HG03460 (cell line): Measurements from ENCODE around the gene ACTN3.
A peak's percentile ranks its signal among the peaks of the same experiment; 100 is the strongest.
"Not testable (repeated sequence)": the region's sequence is repeated elsewhere in the genome, so short reads cannot be mapped to it uniquely, and the experiment has no call there.

Experiments used
- ATAC-seq: cut with Tn5 transposase; IDR thresholded peaks from one replicate; pipeline ENCODE4 v1.9.1; 2021; ENCODE audit not compliant: unreplicated experiment

The ACTN3 gene

GRCh38 chr11:66544952-66545351, 1.8 kb upstream of the ACTN3 start:
- ATAC-seq = not testable (repeated sequence)

GRCh38 chr11:66545701-66546367, 869 bp upstream of the ACTN3 start, which contains the start of gene ZDHHC24:
Gene ZDHHC24 (minus strand): TSS chr11:66546048. CDS start chr11:66546003, 45 bp downstream.
- ATAC-seq = peak; percentile 85

- ATAC-seq = no peak
These were observed 411 bp downstream of the ACTN3 start for GRCh38 chr11:66546966-66547661.

GRCh38 chr11:66547662-66548009, 933 bp downstream of the ACTN3 start:
- no peak for ATAC-seq

GRCh38 chr11:66548041-66548440, 1.3 kb downstream of the ACTN3 start:
- no peak for ATAC-seq

- ATAC-seq = no peak
These were observed 2.3 kb downstream of the ACTN3 start for GRCh38 chr11:66548774-66549630.

- ATAC-seq = no peak
These were observed 3.0 kb downstream of the ACTN3 start for GRCh38 chr11:66549696-66550095.

- no peak for ATAC-seq
These were observed 4.2 kb downstream of the ACTN3 start for GRCh38 chr11:66550887-66551286.

- ATAC-seq = no peak
These were observed 7.9 kb downstream of the ACTN3 start for GRCh38 chr11:66554602-66555001.

- no peak for ATAC-seq
These were observed 8.7 kb downstream of the ACTN3 start for GRCh38 chr11:66555416-66555815.

- no peak for ATAC-seq
These were observed 9.4 kb downstream of the ACTN3 start for GRCh38 chr11:66556086-66556485.

- ATAC-seq = no peak
These were observed 11.1 kb downstream of the ACTN3 start for GRCh38 chr11:66557733-66558326.

GRCh38 chr11:66559142-66559865, 12.6 kb downstream of the ACTN3 start:
- no peak for ATAC-seq

GRCh38 chr11:66559866-66560676, 13.4 kb downstream of the ACTN3 start:
- no peak for ATAC-seq

GRCh38 chr11:66561178-66561974, 14.7 kb downstream of the ACTN3 start:
- ATAC-seq = no peak

GRCh38 chr11:66561975-66562248, 15.2 kb downstream of the ACTN3 start:
- ATAC-seq = no peak

- no peak for ATAC-seq
These were observed 15.6 kb downstream of the ACTN3 start for GRCh38 chr11:66562275-66562674.

- ATAC-seq = no peak
These were observed 16.3 kb downstream of the ACTN3 start for GRCh38 chr11:66562907-66563583.

- ATAC-seq = no peak
These were observed 17.1 kb downstream of the ACTN3 start for GRCh38 chr11:66563832-66564231.
